GM18861 (cell line): ENCODE results near the gene SNRPD2.
"Not testable (repeated sequence)": the region's sequence is repeated elsewhere in the genome, so short reads cannot be mapped to it uniquely, and the experiment has no call there.

Experiments
- ATAC-seq: cut with Tn5 transposase; IDR thresholded peaks from one replicate; pipeline ENCODE4 v1.9.1; 2021; ENCODE audit not compliant: unreplicated experiment

Gene SNRPD2

DNA sequence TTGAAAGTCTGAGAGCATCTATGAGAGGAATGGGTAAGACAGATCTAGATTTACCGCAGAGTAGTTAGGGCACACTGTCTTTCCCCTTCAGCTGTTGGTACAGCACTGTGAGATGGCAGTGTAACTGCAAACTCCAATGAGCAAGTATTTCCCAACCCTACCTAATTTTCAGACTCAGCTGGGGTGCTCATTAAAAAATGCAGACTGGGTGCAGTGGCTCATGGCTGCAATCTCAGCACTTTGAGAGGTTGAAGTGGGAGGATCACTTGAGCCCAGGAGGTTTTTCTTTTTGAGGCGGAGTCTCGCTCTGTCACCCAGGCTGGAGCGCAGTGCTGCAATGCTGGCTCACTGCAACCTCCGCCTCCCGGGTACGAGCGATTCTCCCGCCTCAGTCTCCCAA, 13.4 kb upstream of the SNRPD2 start:
- ATAC-seq = no peak

DNA sequence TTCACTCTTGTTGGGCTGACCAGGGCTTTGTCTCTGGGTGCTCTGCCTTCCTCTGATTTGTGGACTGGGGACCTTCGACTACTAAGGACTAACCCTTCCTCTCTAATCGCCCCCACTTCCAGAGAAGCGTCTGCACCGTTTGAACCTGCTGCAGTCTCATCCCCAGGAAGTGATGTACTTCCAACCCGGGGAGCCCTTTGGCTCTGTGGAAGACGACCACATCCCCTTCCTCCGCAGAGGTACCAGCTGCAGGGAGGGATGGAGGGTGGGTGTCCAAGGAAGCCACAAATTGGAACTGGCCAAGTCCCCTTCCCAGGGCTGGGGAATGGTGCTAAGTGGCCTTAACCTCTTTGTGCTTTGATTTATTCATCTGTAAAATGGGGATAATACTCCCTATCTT, 9.9 kb upstream of the SNRPD2 start:
- no peak for ATAC-seq

DNA sequence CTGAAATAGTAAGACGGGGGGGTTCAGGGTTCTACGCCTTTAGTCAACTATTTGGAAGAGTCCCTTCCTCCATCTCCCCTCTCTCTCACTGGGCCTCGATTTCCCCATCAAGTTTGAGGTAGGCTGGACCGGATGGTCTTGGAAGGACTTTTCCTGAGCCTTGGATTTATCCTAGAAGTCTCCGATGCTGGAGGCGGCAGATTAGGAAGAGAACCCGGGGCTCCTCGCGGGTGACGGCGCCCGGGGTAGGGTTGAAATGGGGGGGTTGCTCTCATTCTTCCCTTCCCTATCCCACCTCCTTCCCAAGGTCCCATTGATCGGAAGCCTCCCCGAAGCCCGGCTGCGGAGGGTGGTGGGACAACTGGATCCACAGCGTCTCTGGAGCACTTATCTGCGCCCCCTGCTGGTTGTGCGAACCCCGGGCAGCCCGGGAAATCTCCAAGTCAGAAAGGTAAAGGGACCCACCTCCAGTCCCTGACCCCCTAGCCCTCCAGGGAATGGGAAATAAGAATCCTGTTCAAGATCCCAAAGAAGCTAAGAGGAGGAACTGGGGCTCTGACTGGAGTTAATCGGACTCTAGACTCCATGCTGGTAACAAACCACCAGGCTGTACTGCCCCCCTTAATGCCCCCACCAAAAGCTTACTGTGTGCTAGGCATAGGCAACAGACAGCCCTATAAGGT, 1.5 kb upstream of the SNRPD2 start:
- ATAC-seq = no peak

DNA sequence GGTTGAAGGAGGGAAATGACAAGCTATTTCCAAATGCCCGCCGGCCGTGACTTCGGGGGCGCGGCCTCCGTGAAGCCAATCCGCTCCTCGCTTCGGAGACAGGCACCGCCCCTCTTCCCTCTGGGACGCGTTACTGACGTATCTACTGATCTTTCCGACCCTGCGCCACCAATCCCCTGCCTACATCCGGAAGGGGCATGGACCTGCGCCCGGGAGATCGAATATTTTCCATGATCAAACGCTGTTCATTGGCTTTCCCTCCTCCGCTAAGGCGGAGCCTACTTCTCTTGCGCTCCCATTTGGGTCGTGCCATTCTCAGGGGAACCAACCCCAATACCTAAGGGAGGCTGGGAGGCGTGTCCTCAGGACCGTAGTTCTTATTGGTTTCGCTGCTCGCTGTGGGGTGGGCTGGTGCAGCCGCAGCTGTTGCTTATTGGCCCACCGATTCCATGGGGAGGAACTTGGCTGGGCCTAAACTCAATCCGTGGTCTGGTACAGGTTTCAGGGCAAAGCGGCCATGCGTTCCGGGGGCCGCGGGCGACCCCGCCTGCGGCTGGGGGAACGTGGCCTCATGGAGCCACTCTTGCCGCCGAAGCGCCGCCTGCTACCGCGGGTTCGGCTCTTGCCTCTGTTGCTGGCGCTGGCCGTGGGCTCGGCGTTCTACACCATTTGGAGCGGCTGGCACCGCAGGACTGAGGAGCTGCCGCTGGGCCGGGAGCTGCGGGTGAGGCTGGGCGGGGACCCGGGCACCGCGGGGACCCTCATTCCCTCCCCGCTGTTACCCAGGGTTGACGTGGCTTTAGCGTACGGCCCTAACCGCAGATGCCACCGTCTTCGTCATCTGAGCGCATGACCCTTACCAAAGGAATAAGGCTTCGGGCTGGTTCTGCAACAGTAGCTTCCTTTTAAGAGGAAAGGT, 693 bp upstream of the SNRPD2 start, which contains the start of gene QPCTL:
TSS of gene QPCTL (plus strand) at position 480 of the 919 bp plus-strand sequence. CDS start at position 518, 38 bp downstream.
- peak; percentile 76 for ATAC-seq

DNA sequence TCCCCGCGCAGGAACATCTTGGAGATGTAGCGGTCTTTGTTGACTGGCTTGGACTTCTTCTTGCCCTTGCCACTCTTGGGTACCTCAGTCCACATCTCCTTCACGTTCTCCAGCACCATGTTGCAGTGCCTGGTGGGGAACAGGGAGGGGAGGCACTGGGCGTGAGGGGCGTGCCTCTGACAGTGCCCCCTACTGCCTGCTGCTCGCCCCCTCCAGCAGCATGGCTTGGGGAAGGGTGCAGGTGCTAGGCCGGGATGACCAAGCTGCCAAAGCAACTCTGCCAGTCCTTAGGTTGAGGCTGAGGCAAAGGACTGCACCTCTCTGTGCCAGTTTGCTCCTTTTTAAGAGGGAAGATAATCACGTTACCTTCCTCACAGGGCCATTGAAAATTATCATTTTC, 4.2 kb downstream of the SNRPD2 start:
- no peak for ATAC-seq

DNA sequence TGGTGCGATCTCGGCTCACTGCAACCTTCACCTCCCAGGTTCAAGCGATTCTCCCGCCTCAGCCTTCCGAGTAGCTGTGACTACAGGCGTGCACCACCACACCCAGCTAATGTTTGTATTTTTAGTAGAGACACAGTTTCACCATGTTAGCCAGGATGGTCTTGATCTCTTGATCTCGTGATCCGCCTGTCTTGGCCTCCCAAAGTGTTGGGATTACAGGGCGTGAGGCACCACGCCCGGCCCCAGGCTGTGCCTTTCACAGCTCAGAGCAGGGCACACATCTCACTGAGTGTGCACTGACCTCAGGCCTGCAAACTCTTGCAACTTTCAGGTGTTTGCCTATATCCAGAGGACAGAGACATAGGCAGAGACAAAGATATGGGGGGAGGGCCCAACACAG, 6.7 kb downstream of the SNRPD2 start:
- ATAC-seq = not testable (repeated sequence)

DNA sequence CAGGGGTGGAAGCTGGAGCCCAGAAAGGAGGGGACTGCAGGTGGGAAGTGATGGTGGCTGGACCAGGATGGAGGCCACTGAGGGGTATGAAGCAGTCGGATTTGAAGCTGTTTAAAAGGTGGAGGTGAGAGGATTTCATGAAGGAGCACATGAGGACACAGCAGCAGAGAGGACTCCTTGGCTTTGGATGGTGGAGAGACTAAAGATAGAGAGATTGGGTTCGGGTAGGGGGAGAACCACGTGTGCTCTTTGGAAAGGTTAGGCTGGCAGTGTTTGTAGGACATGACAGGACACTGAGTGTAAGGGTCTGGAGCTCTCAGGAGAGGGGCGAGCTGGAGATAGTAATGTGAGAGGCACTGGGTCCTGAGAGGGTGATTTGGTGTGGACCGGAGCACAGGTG, 8.8 kb downstream of the SNRPD2 start:
- ATAC-seq = no peak

DNA sequence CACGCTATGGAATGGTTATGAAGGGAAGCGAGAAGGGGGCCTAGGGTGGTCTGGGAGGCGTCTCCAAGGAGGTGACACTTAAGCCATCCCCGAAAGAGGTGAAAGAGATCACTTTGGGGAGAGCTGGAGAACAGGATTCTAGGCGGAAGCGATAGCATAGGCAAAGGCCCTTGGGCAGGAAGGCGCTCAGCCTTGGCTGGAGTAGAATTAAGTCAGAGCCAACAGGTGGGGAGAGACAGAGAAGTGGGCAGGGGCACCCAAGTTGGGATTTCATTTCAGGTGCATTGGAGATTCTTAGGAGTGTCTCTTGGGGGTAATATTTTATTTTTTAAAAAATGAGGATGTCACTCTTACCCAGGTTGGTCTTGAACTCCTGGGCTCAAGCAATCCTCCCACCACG, 9.6 kb downstream of the SNRPD2 start:
- ATAC-seq = no peak

DNA sequence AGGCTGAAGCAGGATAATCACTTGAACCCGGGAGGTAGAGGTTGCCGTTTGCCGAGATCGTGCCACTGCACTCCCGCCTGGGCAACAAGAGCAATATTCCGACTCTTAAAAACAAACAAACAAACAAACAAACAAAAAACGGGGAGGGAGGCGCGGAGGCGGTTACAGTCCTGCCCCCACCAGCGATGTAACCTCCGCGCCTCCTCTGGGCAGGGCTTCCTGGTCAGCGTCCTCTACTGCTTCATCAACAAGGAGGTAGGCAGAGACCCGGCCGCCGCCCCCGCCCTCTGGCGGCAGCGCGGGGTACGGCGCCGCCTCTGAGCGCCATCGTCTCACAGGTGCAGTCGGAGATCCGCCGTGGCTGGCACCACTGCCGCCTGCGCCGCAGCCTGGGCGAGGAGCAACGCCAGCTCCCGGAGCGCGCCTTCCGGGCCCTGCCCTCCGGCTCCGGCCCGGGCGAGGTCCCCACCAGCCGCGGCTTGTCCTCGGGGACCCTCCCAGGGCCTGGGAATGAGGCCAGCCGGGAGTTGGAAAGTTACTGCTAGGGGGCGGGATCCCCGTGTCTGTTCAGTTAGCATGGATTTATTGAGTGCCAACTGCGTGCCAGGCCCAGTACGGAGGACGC, 10.2 kb downstream of the SNRPD2 start:
- peak; percentile 66 for ATAC-seq

DNA sequence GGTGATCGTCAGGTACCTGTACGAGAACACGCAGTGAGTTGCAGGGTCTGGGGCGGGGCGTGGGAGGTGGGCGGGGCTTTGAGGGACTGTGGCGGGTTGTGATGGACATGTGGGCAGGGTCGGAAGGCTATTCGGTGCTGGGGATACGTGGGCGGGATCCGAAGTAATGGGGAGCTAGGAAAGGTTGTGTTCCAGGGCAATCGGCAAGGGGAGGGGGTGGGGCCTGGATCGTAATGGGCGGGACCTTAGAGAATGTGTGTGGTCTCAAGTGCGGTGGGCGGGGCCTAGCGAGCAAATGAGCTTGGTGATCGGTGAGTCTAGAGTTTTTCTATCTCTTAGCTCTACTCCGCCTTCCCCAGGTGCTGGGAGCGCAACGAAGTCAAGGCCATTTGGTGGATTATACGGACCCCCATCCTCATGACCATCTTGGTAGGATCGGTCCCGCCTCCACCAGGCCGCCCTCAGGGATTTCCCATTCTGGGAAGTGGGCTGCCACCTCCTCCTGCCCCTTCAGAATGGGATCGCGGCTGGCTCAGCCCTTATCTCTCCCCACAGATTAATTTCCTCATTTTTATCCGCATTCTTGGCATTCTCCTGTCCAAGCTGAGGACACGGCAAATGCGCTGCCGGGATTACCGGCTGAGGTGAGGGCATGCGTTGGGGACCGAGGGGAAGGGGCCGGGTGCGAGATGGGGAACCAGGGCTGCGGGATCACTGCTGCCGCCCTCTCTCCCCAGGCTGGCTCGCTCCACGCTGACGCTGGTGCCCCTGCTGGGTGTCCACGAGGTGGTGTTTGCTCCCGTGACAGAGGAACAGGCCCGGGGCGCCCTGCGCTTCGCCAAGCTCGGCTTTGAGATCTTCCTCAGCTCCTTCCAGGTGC, 14.2 kb downstream of the SNRPD2 start:
- ATAC-seq = no peak

DNA sequence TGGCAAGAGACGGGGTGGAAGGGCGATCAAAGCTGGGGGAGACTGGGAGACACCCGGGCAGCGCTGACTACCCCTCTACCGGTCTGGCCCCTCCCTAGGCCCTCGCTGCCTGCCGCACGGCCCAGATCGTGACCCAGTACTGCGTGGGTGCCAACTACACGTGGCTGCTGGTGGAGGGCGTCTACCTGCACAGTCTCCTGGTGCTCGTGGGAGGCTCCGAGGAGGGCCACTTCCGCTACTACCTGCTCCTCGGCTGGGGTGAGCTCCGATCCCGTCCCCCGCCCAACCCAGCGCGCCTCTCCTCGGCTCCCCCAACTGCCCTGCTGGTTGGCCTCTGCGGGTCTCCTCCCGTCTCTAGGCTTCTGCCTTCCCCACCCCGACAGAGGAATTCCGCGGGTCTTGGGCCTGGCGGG, 14.9 kb downstream of the SNRPD2 start:
- ATAC-seq = no peak

DNA sequence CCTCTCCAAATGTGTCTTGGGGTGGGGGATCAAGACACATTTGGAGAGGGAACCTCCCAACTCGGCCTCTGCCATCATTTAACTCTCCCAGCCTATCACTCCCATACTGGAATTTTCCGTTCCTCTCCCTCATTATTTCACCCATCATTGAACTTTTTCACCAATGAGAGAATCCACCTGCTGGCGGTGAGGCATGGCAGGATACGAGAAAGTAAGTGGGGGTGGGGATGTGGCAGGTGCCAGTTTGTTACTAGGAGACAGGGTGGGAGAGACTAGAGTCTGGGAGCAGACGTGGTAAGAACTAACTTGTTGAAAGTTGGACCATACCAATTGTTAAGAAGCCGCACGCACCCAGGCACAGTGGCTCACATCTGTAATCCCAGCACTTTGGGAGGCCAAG, 16.8 kb downstream of the SNRPD2 start:
- no peak for ATAC-seq

DNA sequence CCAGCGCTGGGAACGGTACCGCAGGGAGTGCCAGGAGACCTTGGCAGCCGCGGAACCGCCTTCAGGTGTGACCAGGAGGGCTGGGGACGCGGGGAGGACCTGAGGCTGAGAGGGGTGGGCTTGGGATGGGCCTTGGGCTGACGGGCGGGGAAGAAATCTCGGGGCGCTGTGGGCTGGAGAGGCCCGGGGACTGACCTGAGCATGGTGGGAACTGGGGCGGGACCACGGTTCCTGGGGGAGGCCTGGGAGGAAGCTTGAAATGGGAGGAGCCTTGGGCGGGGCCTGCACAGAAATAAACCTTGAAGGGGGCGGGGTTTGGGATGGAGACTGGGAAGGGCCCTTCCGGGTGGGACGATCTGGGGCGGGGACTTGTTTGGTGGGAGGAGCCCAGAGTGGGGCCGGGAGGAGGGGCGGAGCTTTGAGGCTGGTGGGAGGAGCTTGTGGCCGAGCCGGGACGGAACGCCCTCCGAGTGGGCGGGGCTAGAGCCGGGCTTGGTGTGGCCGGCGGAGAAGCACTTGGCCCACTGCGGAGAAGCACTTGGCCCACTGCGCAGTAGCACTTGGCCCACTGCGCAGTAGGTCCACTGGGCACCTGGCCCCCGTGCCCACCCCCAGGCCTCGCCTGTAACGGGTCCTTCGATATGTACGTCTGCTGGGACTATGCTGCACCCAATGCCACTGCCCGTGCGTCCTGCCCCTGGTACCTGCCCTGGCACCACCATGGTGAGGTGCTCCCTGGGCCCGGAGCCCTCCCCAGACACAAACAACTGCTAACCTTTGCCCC, 20.9 kb downstream of the SNRPD2 start:
- peak; percentile 43 for ATAC-seq

DNA sequence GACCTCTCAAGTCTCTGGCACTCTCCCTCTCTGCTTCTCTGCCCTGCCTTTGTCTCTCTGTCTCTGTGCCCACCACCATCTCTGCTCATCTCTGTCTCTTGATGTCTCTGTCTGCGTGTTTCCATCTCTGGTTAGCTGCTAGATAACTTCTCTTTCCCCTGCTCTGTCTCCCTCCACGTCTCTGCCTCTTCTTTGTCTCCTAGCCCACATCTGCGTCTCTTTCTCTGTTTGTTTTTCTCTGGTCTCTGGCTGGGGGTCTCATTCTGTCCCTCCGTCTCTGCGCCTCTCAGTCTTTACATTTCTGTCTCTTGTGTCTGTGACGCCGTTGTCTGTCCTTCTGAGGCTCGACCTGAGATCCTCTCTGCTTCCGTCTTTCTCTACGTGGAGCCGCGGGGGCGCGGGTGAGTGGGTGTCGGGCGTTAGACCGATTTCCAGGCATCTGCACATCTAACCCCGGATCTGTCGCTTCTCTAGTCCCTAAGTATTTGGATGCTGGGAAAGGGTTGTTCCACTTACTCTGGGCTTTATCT, 23.3 kb downstream of the SNRPD2 start:
- ATAC-seq = no peak

DNA sequence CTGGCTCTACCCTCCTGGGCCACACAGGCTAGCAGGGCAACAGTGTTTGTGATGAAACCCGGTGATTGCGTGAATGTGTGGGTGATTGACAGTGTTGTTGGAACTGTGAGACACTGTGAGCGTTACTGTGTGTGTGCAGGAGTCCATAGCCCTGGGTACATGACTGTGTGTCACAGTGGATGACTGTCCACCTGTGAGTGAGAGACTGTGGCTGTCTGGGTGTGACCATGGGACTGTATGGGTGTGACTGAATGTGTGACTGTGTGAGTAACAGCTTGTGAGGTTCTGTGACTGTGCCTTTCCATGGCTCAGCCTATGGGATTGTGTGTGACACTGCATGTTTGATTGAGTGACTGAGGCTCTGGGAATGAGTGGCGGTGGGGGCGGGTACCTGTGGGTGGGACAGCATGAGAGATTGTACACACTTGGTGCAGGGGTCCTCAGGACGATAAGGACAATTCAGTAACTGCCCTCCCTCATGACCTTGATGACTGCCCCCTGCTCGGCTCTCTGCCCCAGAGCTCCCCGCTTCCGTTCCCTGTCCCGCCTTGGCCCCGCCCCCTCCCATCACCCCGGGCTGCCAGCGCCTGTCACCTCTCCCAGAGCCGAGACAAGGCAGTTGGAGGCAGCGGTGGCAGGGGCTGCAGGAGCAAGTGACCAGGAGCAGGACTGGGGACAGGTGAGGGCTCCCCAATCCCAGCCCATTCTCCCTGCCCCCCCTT, 24.0 kb downstream of the SNRPD2 start, which contains the start of gene GIPR:
TSS of gene GIPR (plus strand) at position 602 of the 722 bp plus-strand sequence. CDS start 1,300 bp downstream, outside the sequence.
- ATAC-seq = no peak

DNA sequence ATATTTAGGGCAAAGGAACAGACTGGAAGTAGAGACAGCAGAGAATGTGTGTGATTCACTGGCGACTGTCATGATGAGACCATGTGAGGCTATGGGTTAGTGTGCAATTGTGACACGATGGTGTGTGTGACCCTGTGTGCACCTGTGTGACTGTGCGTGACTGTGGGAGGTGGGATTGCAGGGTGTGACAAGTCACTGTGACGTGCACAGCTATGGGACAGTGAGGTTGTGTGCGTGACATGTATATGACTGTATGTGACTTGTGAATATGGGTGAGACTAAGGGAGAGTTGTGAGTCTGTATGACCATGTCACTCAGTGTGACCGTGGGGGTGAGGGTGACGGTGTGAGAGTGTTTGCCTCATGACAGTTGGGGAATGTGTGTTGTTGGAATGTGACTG, 27.2 kb downstream of the SNRPD2 start:
- ATAC-seq = no peak

DNA sequence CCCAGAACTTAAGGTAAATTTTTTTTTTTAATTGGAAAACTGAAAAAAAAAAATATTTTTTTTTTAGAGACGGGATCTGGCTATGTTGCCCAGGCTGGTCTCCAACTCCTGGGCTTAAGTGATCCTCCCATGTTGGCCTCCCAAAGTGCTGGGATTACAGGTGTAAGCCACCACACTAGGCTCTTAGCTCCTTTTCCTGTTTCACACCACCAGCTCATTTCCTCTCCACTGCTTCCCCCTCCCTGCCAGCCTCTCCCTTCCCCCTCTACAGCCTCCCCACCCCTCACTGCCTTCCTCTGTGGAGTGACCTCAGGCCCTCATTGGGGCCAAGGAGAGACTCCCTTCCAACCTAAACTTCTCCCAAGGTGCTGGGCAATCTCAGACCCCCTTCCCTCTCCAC, 28.0 kb downstream of the SNRPD2 start:
- no peak for ATAC-seq

DNA sequence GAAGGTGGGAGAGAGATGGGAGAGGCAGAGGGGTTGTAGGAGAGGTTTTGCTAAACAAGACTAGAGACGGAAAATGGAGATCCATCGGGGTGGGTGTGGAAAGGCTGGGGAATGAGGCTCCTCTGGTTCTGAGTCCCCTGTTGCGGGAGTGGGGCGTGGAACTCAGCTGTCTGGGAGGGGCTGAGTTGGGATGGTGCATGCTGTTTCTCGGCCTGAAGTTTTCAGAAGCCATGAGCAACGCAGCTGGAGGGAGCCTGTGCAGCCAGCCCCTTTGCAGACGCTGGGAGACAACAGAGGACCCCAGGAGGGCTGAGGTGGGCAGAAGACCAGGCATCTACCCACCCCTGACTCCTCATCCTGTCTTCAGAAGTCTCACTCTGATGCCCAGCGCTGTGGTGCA, 31.1 kb downstream of the SNRPD2 start:
- ATAC-seq = no peak
